Type B pancreatic cell (in vitro differentiated cells): ENCODE data around the gene WNK2. TPM values are rescaled to one million over a fixed set of nuclear protein-coding genes. Genes with fewer than 3 reads are reported as not detected.

ENCODE experiments used
- DNase-seq: peaks from one replicate; pipeline ENCODE4 v3.0.0; 2021; ENCODE audit warnings: mixed read lengths; ENCODE audit not compliant: unreplicated experiment; ENCODE audit errors: extremely low spot score
- H3K27ac Mint-ChIP-seq: 2 replicates; pipeline ENCODE4 v1.8.0; 2021; ENCODE audit warnings: mild to moderate bottlenecking, mixed read lengths
- H3K27me3 Mint-ChIP-seq: 2 replicates; pipeline ENCODE4 v1.8.0; 2021; ENCODE audit warnings: mixed read lengths
- H3K36me3 Mint-ChIP-seq: 2 replicates; pipeline ENCODE4 v1.8.0; 2021; ENCODE audit warnings: mixed read lengths
- H3K4me1 Mint-ChIP-seq: one replicate; pipeline ENCODE4 v1.8.0; 2021; ENCODE audit warnings: mixed read lengths; ENCODE audit not compliant: unreplicated experiment
- H3K4me3 Mint-ChIP-seq: 2 replicates; pipeline ENCODE4 v1.8.0; 2021; ENCODE audit warnings: mild to moderate bottlenecking, mixed read lengths
- H3K9me3 Mint-ChIP-seq: 2 replicates; pipeline ENCODE4 v1.8.0; 2021; ENCODE audit warnings: mixed read lengths
- CTCF ChIP-seq: fragments of 200-600 bp; sonication (generic); conservative IDR thresholded peaks from 2 replicates; pipeline ENCODE4 v1.5.0; 2021; ENCODE audit warnings: antibody characterized with exemption, mild to moderate bottlenecking
- total RNA-seq: library from RNA; stranded (reverse); gene quantifications from 2 replicates; pipeline ENCODE4 v1.2.1, GENCODE V29; 2021; ENCODE audit warnings: low replicate concordance

Gene WNK2
- total RNA-seq, 1 donor from 2014 or later, result 75.5 TPM

GRCh38 chr9:93200989-93201334, 17.0 kb downstream of the WNK2 start:
- TF ChIP-seq CTCF, result no peak
- H3K27ac Mint-ChIP-seq, result peak overlapping the region; percentile 84
- peaks cover 9% of the 10 kb centered on the region for H3K36me3 Mint-ChIP-seq
- no peak for DNase-seq
- no peaks in the 10 kb centered on the region for H3K9me3 Mint-ChIP-seq
- H3K4me3 Mint-ChIP-seq, result no peak overlapping the region
- H3K4me1 Mint-ChIP-seq, result peaks cover 60% of the 10 kb centered on the region
- H3K27me3 Mint-ChIP-seq, result no peaks in the 10 kb centered on the region

- H3K4me3 Mint-ChIP-seq, result peak overlapping the region; percentile 31
- H3K27ac Mint-ChIP-seq, result no peak overlapping the region
- no peak for TF ChIP-seq CTCF
- H3K4me1 Mint-ChIP-seq, result peaks cover 69% of the 10 kb centered on the region
- no peaks in the 10 kb centered on the region for H3K9me3 Mint-ChIP-seq
- H3K36me3 Mint-ChIP-seq, result no peaks in the 10 kb centered on the region
- H3K27me3 Mint-ChIP-seq, result no peaks in the 10 kb centered on the region
- DNase-seq, result no peak
Measured at GRCh38 chr9:93203026-93203717, 19.2 kb downstream of the WNK2 start.

GRCh38 chr9:93203718-93204469, 20.0 kb downstream of the WNK2 start:
- no peak for DNase-seq
- TF ChIP-seq CTCF, result no peak
- peak overlapping the region; percentile 39 for H3K4me3 Mint-ChIP-seq
- H3K9me3 Mint-ChIP-seq, result no peaks in the 10 kb centered on the region
- no peak overlapping the region for H3K27ac Mint-ChIP-seq
- peaks cover 76% of the 10 kb centered on the region for H3K4me1 Mint-ChIP-seq
- no peaks in the 10 kb centered on the region for H3K27me3 Mint-ChIP-seq
- no peaks in the 10 kb centered on the region for H3K36me3 Mint-ChIP-seq

- no peak for TF ChIP-seq CTCF
- no peak for DNase-seq
- Mint-ChIP-seq H3K27ac (peak overlapping the region; percentile 61), H3K4me3 (peak overlapping the region; percentile 59), H3K36me3 (no peaks in the 10 kb centered on the region), H3K4me1 (peaks cover 80% of the 10 kb centered on the region), H3K9me3 (no peaks in the 10 kb centered on the region), H3K27me3 (no peaks in the 10 kb centered on the region)
Measured at GRCh38 chr9:93204470-93205043, 20.6 kb downstream of the WNK2 start.

GRCh38 chr9:93205045-93205768, 21.3 kb downstream of the WNK2 start:
- peak overlapping the region; percentile 61 for H3K27ac Mint-ChIP-seq
- peak overlapping the region; percentile 59 for H3K4me3 Mint-ChIP-seq
- no peaks in the 10 kb centered on the region for H3K36me3 Mint-ChIP-seq
- DNase-seq, result no peak
- no peaks in the 10 kb centered on the region for H3K27me3 Mint-ChIP-seq
- H3K4me1 Mint-ChIP-seq, result peaks cover 82% of the 10 kb centered on the region
- TF ChIP-seq CTCF, result no peak
- H3K9me3 Mint-ChIP-seq, result no peaks in the 10 kb centered on the region
